Neuronal stem cell (in vitro differentiated cells): ENCODE results near the gene ACSS1.

ENCODE experiments used
- DNase-seq: peaks from one replicate; pipeline ENCODE4 v3.0.0-alpha.2; 2013; ENCODE audit warnings: low spot score
- H2AFZ ChIP-seq: one replicate; pipeline ENCODE4 v1.6.1; 2013; ENCODE audit warnings: mild to moderate bottlenecking, low read length, inconsistent platforms
- H2AK5ac ChIP-seq: 2 replicates; pipeline ENCODE4 v1.6.1; 2013; ENCODE audit warnings: low read depth, mild to moderate bottlenecking, inconsistent platforms, low read length, moderate library complexity, mixed read lengths
- H2BK120ac ChIP-seq: 2 replicates; pipeline ENCODE4 v1.6.1; 2013; ENCODE audit warnings: low read depth, mild to moderate bottlenecking, inconsistent platforms, low read length, moderate library complexity, mixed read lengths
- H2BK12ac ChIP-seq: one replicate; pipeline ENCODE4 v1.6.1; 2013; ENCODE audit warnings: low read length, inconsistent platforms
- H2BK15ac ChIP-seq: 2 replicates; pipeline ENCODE4 v1.6.1; 2013; ENCODE audit warnings: mild to moderate bottlenecking, low read length, inconsistent platforms, mixed read lengths
- H2BK5ac ChIP-seq: one replicate; pipeline ENCODE4 v1.6.1; 2013; ENCODE audit warnings: inconsistent platforms, mild to moderate bottlenecking, low read length, moderate library complexity
- H3K14ac ChIP-seq: one replicate; pipeline ENCODE4 v1.6.1; 2013; ENCODE audit warnings: low read length, inconsistent platforms
- H3K18ac ChIP-seq: 2 replicates; pipeline ENCODE4 v1.6.1; 2013; ENCODE audit warnings: low read length, inconsistent platforms
- H3K23ac ChIP-seq: 2 replicates; pipeline ENCODE4 v1.6.1; 2013; ENCODE audit warnings: low read depth, mild to moderate bottlenecking, mixed read lengths, low read length, inconsistent platforms; ENCODE audit not compliant: poor library complexity
- H3K27ac ChIP-seq: replicated peaks from 3 replicates; pipeline ENCODE4 v1.5.1; 2013; ENCODE audit warnings: low read length, inconsistent platforms
- H3K27me3 ChIP-seq, 3 experiments: 2 replicates each; pipeline ENCODE4 v1.6.1; 2013; ENCODE audit warnings: low read length in 3 of 3, mild to moderate bottlenecking in 2 of 3, inconsistent platforms in 1 of 3, low read depth in 1 of 3, mixed read lengths in 1 of 3, moderate library complexity in 1 of 3; ENCODE audit not compliant: control insufficient read depth in 3 of 3, insufficient read depth in 3 of 3
- H3K36me3 ChIP-seq, 2 donors: replicated peaks in 1 of 2; 2 replicates each; pipeline ENCODE4 v1.6.1; 2013; ENCODE audit warnings: low read length in 2 of 2; ENCODE audit not compliant: control insufficient read depth in 2 of 2, insufficient read depth in 2 of 2
- H3K4ac ChIP-seq: 2 replicates; pipeline ENCODE4 v1.6.1; 2013; ENCODE audit warnings: inconsistent platforms, mild to moderate bottlenecking, low read length, moderate library complexity
- H3K4me1 ChIP-seq, 2 donors: 1 replicate in 1 of 2; 2 replicates in 1 of 2; pipeline ENCODE4 v1.6.1; 2013; ENCODE audit warnings: low read length in 2 of 2, low read depth in 1 of 2; ENCODE audit not compliant: control insufficient read depth in 2 of 2, insufficient read depth in 1 of 2
- H3K4me2 ChIP-seq: one replicate; pipeline ENCODE4 v1.6.1; 2013; ENCODE audit warnings: mild to moderate bottlenecking, low read length, inconsistent platforms; ENCODE audit not compliant: insufficient read depth, poor library complexity, severe bottlenecking
- H3K4me3 ChIP-seq, 2 donors: 2 replicates each; pipeline ENCODE4 v1.5.1; 2013; ENCODE audit warnings: low read length in 2 of 2, mild to moderate bottlenecking in 2 of 2, inconsistent platforms in 1 of 2, moderate library complexity in 1 of 2
- H3K79me1 ChIP-seq: one replicate; pipeline ENCODE4 v1.6.1; 2013; ENCODE audit warnings: low read depth, mild to moderate bottlenecking, inconsistent platforms, low read length, moderate library complexity
- H3K9ac ChIP-seq: one replicate; pipeline ENCODE4 v1.6.1; 2013; ENCODE audit warnings: mild to moderate bottlenecking, low read depth, low read length, inconsistent platforms; ENCODE audit not compliant: poor library complexity
- H3K9me3 ChIP-seq, 2 donors: replicated peaks in 1 of 2; 2 replicates each; pipeline versions ENCODE3 to v1.6.1; 2013; ENCODE audit warnings: low read length in 2 of 2, mild to moderate bottlenecking in 2 of 2, inconsistent platforms in 1 of 2, low read depth in 1 of 2, mixed read lengths in 1 of 2, moderate library complexity in 1 of 2; ENCODE audit not compliant: control insufficient read depth in 2 of 2, insufficient read depth in 1 of 2
- H4K8ac ChIP-seq: one replicate; pipeline ENCODE4 v1.6.1; 2013; ENCODE audit warnings: low read depth, mild to moderate bottlenecking, inconsistent platforms, low read length, moderate library complexity
- H4K91ac ChIP-seq: one replicate; pipeline ENCODE4 v1.6.1; 2013; ENCODE audit warnings: low read length, low read depth, mild to moderate bottlenecking, inconsistent platforms; ENCODE audit not compliant: poor library complexity
- WGBS, 2 donors: extraction: QIAGEN DNeasy Blood & Tissue Kit; methylation state at CpG; one replicate each; pipeline ENCODE4 v1.1.7; 2013; ENCODE audit warnings: missing lambda C conversion rate in 2 of 2, mixed read lengths in 1 of 2; ENCODE audit not compliant: insufficient read length in 2 of 2, insufficient replicate concordance in 1 of 2; ENCODE audit errors: extremely low coverage in 2 of 2; 5-methylcytosine and 5-hydroxymethylcytosine counted together

Gene ACSS1

GRCh38 chr20:25053255-25054031 lies 4.5 kb downstream of the ACSS1 start:
- peaks cover 8 to 74% (median 33%) of the 10 kb centered on the region in 3 experiments for H3K27me3 ChIP-seq
- no peak overlapping the region for H2BK15ac ChIP-seq
- DNase-seq, result no peak
- H3K4me2 ChIP-seq, result no peak overlapping the region
- H3K9me3 ChIP-seq, result peaks cover 0 to 2% of the 10 kb centered on the region in 2 donors
- H3K18ac ChIP-seq, result no peak overlapping the region
- no peak overlapping the region for H3K14ac ChIP-seq
- no CpG with 5 or more reads among the region's 11 CpGs for WGBS, 2 donors
- H2AK5ac ChIP-seq, result no peak overlapping the region
- no peaks in the 10 kb centered on the region for H3K79me1 ChIP-seq
- H2BK5ac ChIP-seq, result no peak overlapping the region
- H2AFZ ChIP-seq, result no peak overlapping the region
- H4K8ac ChIP-seq, result no peak overlapping the region
- no peak overlapping the region for H2BK120ac ChIP-seq
- H3K9ac ChIP-seq, result no peak overlapping the region
- H3K4ac ChIP-seq, result no peak overlapping the region
- H2BK12ac ChIP-seq, result no peak overlapping the region
- H4K91ac ChIP-seq, result no peak overlapping the region
- H3K27ac ChIP-seq, result no peak overlapping the region
- H3K4me3 ChIP-seq, result no peak overlapping the region
- no peaks in the 10 kb centered on the region for H3K36me3 ChIP-seq
- peaks cover 4% of the 10 kb centered on the region in 2 donors for H3K4me1 ChIP-seq
- no peak overlapping the region for H3K23ac ChIP-seq

- no peaks in the 10 kb centered on the region for H3K36me3 ChIP-seq
- H2AK5ac ChIP-seq, result no peak overlapping the region
- H2BK12ac ChIP-seq, result no peak overlapping the region
- no peak overlapping the region for H3K18ac ChIP-seq
- H4K91ac ChIP-seq, result no peak overlapping the region
- no peak overlapping the region for H3K4me3 ChIP-seq
- H3K27ac ChIP-seq, result no peak overlapping the region
- H3K4me1 ChIP-seq, result peaks cover under 1 to 2% of the 10 kb centered on the region in 2 donors
- no CpG with 5 or more reads among the region's 16 CpGs for WGBS, 2 donors
- DNase-seq, result no peak
- no peak overlapping the region for H3K23ac ChIP-seq
- H3K4ac ChIP-seq, result no peak overlapping the region
- H3K79me1 ChIP-seq, result no peaks in the 10 kb centered on the region
- no peak overlapping the region for H4K8ac ChIP-seq
- no peaks in the 10 kb centered on the region for H3K9me3 ChIP-seq
- no peak overlapping the region for H3K14ac ChIP-seq
- no peak overlapping the region for H2AFZ ChIP-seq
- H3K9ac ChIP-seq, result no peak overlapping the region
- H3K27me3 ChIP-seq, result peaks cover 5 to 73% (median 24%) of the 10 kb centered on the region in 3 experiments
- no peak overlapping the region for H3K4me2 ChIP-seq
- H2BK15ac ChIP-seq, result no peak overlapping the region
- no peak overlapping the region for H2BK120ac ChIP-seq
- no peak overlapping the region for H2BK5ac ChIP-seq
Measured at GRCh38 chr20:25052255-25053194, 5.4 kb downstream of the ACSS1 start.

GRCh38 chr20:25051386-25052155 lies 6.4 kb downstream of the ACSS1 start:
- Histone ChIP-seq H3K27me3 (peaks cover 0 to 73% (median 14%) of the 10 kb centered on the region in 3 experiments), H2AFZ (no peak overlapping the region), H3K27ac (no peak overlapping the region), H3K4ac (no peak overlapping the region), H3K36me3 (no peaks in the 10 kb centered on the region), H3K9me3 (no peaks in the 10 kb centered on the region), H4K8ac (no peak overlapping the region), H3K4me3 (no peak overlapping the region), H3K18ac (no peak overlapping the region), H2BK120ac (no peak overlapping the region), H2BK15ac (no peak overlapping the region), H4K91ac (no peak overlapping the region), H3K23ac (no peak overlapping the region), H2BK12ac (peak overlapping the region; percentile 14), H3K4me2 (no peak overlapping the region), H2AK5ac (peak overlapping the region; percentile 50), H3K79me1 (no peaks in the 10 kb centered on the region), H3K14ac (no peak overlapping the region), H3K9ac (no peak overlapping the region), H3K4me1 (peaks cover 0 to 2% of the 10 kb centered on the region in 2 donors), H2BK5ac (no peak overlapping the region)
- WGBS, 2 donors, result no CpG with 5 or more reads among the region's 7 CpGs
- no peak for DNase-seq
